ENCODE results near the gene FGF14.

Gene FGF14

DNA sequence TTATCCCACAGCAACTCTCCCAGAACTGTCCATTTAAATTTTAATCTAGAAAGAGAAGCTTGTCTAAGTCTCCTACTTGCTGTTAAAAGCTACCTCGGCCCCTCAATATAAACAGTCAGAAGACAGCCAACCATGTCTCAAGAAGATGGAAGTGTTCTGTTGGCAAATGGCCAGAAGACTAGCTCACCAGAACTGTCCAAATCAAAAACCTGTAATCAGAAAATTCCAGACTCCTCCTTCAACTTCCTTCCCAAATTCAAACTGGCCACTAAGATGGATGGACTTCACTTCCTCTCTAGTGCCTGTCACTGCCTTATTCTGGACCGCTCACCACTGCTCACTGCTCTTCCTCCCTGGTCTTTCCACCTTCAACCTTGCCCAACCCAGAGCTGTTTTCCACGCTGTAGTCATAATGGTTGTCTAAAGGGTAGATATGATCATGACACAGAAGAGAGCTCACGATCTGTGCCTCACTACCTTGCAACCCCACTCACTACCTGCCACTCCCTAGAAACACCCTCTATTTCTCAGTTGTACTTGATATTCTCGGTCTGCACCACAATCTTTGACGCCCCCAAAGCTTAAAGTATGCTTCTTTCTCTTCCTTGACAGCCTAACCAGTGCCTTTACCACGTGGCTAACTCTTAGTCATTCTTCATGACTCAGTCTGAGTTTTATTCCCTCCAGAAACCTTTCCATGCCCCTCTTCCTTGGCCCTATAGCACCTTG, 9.2 kb downstream of the FGF14 start:
- TF ChIP-seq, protein P1, sequence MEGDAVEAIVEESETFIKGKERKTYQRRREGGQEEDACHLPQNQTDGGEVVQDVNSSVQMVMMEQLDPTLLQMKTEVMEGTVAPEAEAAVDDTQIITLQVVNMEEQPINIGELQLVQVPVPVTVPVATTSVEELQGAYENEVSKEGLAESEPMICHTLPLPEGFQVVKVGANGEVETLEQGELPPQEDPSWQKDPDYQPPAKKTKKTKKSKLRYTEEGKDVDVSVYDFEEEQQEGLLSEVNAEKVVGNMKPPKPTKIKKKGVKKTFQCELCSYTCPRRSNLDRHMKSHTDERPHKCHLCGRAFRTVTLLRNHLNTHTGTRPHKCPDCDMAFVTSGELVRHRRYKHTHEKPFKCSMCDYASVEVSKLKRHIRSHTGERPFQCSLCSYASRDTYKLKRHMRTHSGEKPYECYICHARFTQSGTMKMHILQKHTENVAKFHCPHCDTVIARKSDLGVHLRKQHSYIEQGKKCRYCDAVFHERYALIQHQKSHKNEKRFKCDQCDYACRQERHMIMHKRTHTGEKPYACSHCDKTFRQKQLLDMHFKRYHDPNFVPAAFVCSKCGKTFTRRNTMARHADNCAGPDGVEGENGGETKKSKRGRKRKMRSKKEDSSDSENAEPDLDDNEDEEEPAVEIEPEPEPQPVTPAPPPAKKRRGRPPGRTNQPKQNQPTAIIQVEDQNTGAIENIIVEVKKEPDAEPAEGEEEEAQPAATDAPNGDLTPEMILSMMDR (IDR thresholded peaks at IDR 0.05; ENCODE audit: low read depth, low read length) = no peak
- DNase-seq (ENCODE audit: extremely low read depth, low read depth) = no peak

DNA sequence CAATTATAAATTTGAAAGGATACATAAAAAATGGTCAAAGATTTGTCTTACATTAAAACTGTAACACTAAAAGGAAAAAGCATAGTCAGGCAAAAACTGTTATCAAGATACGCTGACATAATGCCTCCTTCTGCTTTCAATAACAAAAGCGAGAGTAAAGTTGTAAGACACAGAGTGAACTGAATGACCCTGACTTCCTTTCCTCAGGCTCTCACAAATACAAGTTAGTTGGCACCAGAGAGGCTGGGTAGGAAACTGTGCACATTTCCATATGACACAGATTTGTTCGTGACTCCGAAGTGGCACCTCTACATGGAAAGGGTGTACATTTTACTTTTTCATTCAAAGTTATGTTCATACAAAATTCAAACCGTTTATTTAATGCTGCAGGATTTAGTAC, 15.4 kb downstream of the FGF14 start:
- DNase-seq (ENCODE audit: extremely low read depth, low read depth) = no peak
- TF ChIP-seq, protein P1 (IDR thresholded peaks at IDR 0.05; ENCODE audit: low read depth, low read length) = no peak

DNA sequence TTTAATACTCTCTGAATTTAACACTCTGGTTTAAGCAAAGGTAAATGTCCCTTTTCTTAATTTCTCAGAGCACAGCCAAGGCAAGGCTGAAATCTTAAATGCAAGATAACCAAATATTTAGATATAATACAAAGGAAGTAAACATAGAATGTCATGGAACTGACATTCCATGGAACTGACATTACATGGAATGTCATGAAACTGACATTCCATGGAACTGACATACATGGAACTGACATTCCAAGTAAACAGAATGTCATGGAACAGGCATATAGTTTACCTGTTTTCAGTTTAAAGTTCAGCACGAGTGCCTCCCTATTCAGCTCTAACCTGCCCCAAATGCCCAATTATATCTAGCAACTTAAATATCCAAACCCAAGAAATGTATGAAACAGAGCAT, 21.8 kb downstream of the FGF14 start:
- TF ChIP-seq, protein P1 (IDR thresholded peaks at IDR 0.05; ENCODE audit: low read depth, low read length) = no peak
- DNase-seq (ENCODE audit: extremely low read depth, low read depth) = no peak

DNA sequence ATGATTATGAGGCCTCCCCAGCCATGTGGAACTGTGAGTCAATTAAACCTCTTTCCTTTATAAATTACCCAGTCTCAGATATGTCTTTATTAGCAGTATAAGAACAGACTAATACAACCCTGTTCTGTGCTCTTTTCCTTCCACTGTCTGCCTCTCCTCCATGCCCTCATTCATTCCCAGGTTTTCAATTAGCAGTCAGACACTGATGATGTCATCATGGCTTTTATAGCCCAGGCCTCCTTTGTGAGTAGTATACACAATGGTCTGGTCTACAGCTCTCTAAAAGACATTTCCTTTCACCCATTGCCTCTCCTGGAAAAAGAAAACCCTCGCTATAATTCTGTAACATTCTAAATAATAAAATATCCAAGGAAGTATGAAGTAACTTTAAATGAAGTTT, 25.5 kb downstream of the FGF14 start:
- DNase-seq (ENCODE audit: extremely low read depth, low read depth) = no peak
- TF ChIP-seq, protein P1 (IDR thresholded peaks at IDR 0.05; ENCODE audit: low read depth, low read length) = no peak

DNA sequence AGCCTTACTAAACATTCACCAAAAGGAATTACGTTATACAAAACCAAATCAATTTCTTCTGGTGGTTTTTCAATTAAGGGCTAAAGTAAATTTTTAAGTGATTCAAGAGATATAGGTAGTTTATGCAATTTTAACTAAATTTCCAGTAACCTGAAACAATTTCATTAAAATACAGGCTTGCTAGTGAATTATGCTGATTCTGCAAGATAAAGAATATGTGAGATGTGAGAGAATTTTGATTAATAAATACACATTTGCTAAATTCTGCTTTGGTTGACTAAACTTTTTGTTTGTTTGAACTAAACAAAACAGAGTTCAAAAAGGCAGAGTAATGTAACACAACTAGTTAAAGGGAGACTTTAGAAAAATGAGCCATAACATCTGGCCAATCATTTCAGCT, 27.1 kb downstream of the FGF14 start:
- no peak for DNase-seq (ENCODE audit: extremely low read depth, low read depth)
- TF ChIP-seq, protein P1 (IDR thresholded peaks at IDR 0.05; ENCODE audit: low read depth, low read length) = no peak

DNA sequence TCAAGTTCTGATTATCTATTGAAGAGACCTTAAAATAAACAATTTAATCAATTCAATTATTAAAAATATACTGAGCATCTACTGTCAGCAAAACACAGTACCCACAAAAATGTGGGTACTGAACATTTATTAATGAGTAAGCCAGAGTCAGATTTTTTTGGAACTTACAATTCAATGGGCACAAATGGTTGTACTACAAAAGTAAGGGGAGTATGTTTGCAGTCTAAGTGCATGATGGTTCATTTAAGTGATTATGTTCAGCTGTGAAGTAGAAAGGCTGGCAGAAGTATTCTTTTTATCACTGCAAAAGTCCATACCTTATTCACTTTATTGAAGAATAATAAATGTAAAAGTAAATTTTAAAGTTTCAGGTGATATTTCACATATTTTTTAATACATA, 27.6 kb downstream of the FGF14 start:
- no peak for DNase-seq (ENCODE audit: extremely low read depth, low read depth)
- TF ChIP-seq, protein P1 (IDR thresholded peaks at IDR 0.05; ENCODE audit: low read depth, low read length) = no peak

DNA sequence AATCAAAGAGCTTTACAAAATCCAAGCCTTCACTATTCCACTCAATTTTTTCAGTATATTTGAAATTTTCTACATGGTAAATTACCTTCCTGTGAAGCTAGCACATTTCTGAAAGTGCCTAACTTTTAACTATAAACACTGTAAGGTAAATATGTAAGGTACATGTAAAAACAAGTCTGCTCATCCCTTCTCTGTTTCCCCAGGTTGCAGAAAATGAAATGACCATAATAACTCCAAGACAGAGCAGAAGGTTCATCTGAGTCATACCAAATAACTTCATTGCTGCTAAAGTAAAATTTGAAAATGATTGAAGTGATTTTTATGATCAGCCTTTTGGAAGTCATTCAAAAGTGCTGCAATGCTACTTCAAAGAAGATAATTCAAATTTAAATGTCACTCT, 28.6 kb downstream of the FGF14 start:
- DNase-seq (ENCODE audit: extremely low read depth, low read depth) = no peak
- TF ChIP-seq, protein P1 (IDR thresholded peaks at IDR 0.05; ENCODE audit: low read depth, low read length) = no peak
